C4-2B (cell line): ENCODE results near the gene TNS3.

Experiments
- CTCF ChIP-seq: fragments of 450-650 bp; conservative IDR thresholded peaks from 2 replicates; pipeline ENCODE4 v1.5.1; 2017; ENCODE audit warnings: mild to moderate bottlenecking
- ZFX ChIP-seq: fragments of 450-650 bp; IDR thresholded peaks from 2 replicates; pipeline ENCODE4 v1.6.1; 2017

- TF ChIP-seq CTCF (no peak), ZFX (no peak)
Observed at GRCh38 chr7:47284691-47285635, 296.9 kb downstream of the TNS3 start.
